Mesothelial cell of epicardium (in vitro differentiated cells): ENCODE results near the gene TNPO2. TPM values are rescaled to one million over a fixed set of nuclear protein-coding genes. Genes with fewer than 3 reads are reported as not detected.
A peak's percentile ranks its signal among the peaks of the same experiment; 100 is the strongest.
"Not testable (repeated sequence)": the region's sequence is repeated elsewhere in the genome, so short reads cannot be mapped to it uniquely, and the experiment has no call there.

Experiments
- DNase-seq, 2 experiments: peaks; one replicate each; pipeline ENCODE4 v3.0.0; 2021; ENCODE audit warnings: low spot score in 2 of 2; ENCODE audit not compliant: unreplicated experiment in 2 of 2
- H3K27ac Mint-ChIP-seq: 2 replicates; pipeline ENCODE4 v1.8.0; 2021; ENCODE audit warnings: mixed read lengths
- H3K27me3 Mint-ChIP-seq: 2 replicates; pipeline ENCODE4 v1.8.0; 2021; ENCODE audit warnings: low read depth, mixed read lengths
- H3K36me3 Mint-ChIP-seq: 2 replicates; pipeline ENCODE4 v1.8.0; 2021; ENCODE audit warnings: mixed read lengths
- H3K4me1 Mint-ChIP-seq: 2 replicates; pipeline ENCODE4 v1.8.0; 2021; ENCODE audit warnings: mixed read lengths
- H3K4me3 Mint-ChIP-seq: 2 replicates; pipeline ENCODE4 v1.8.0; 2021; ENCODE audit warnings: mild to moderate bottlenecking, moderate library complexity, mixed read lengths
- H3K9me3 Mint-ChIP-seq: 2 replicates; pipeline ENCODE4 v1.8.0; 2021; ENCODE audit warnings: mixed read lengths
- CTCF ChIP-seq: fragments of 200-600 bp; sonication (generic); IDR thresholded peaks from one replicate; pipeline ENCODE4 v1.5.0; 2021; ENCODE audit warnings: antibody characterized with exemption; ENCODE audit not compliant: unreplicated experiment
- total RNA-seq: library from RNA; stranded (reverse); gene quantifications from 3 replicates; pipeline ENCODE4 v1.2.1, GENCODE V29; 2021

Gene TNPO2
- total RNA-seq, 1 donor from 2014 or later: 105 TPM

- TF ChIP-seq CTCF: no peak
- no peaks in the 10 kb centered on the region for H3K9me3 Mint-ChIP-seq
- no peaks in the 10 kb centered on the region for H3K27me3 Mint-ChIP-seq
- peaks cover 4% of the 10 kb centered on the region for H3K36me3 Mint-ChIP-seq
- H3K27ac Mint-ChIP-seq: no peak overlapping the region
- DNase-seq: no peak
- H3K4me3 Mint-ChIP-seq: no peak overlapping the region
- peaks cover 5% of the 10 kb centered on the region for H3K4me1 Mint-ChIP-seq
Measured at GRCh38 chr19:12685831-12686230, 37.9 kb downstream of the TNPO2 start.

- peak within 1 kb of the TSS; percentile 99 for H3K27ac Mint-ChIP-seq
- peak within 1 kb of the TSS; percentile 87 for H3K4me3 Mint-ChIP-seq
- peaks cover 6% of the 10 kb centered on the region for H3K4me1 Mint-ChIP-seq
- peak; percentile 79 to 85 for DNase-seq
- TF ChIP-seq CTCF: no peak
- peaks cover 19% of the 10 kb centered on the region for H3K36me3 Mint-ChIP-seq
- H3K9me3 Mint-ChIP-seq: no peaks in the 10 kb centered on the region
- no peaks in the 10 kb centered on the region for H3K27me3 Mint-ChIP-seq
Measured at GRCh38 chr19:12681074-12681987, 42.4 kb downstream of the TNPO2 start, which contains the start of gene DHPS. DHPS (minus strand) TSS chr19:12681880; CDS start chr19:12681766, 114 bp downstream.

GRCh38 chr19:12680034-12680433 lies 43.7 kb downstream of the TNPO2 start:
- H3K4me3 Mint-ChIP-seq: peak overlapping the region; percentile 26
- H3K4me1 Mint-ChIP-seq: peaks cover 6% of the 10 kb centered on the region
- TF ChIP-seq CTCF: no peak
- H3K27me3 Mint-ChIP-seq: no peaks in the 10 kb centered on the region
- no peak for DNase-seq
- H3K36me3 Mint-ChIP-seq: peaks cover 20% of the 10 kb centered on the region
- no peaks in the 10 kb centered on the region for H3K9me3 Mint-ChIP-seq
- H3K27ac Mint-ChIP-seq: peak overlapping the region; percentile 9

- H3K4me1 Mint-ChIP-seq, H3K4me3 Mint-ChIP-seq: not testable (repeated sequence)
Measured at GRCh38 chr19:12678039-12678438, 45.7 kb downstream of the TNPO2 start.

GRCh38 chr19:12676928-12677327 lies 46.8 kb downstream of the TNPO2 start:
- Mint-ChIP-seq H3K27ac (no peak overlapping the region), H3K4me3 (no peak overlapping the region), H3K9me3 (no peaks in the 10 kb centered on the region), H3K27me3 (no peaks in the 10 kb centered on the region), H3K4me1 (peaks cover 7% of the 10 kb centered on the region), H3K36me3 (peaks cover 32% of the 10 kb centered on the region)
- DNase-seq: no peak
- no peak for TF ChIP-seq CTCF

More at GRCh38 chr19:12678039-12678438, 45.7 kb downstream of the TNPO2 start:
- not testable (repeated sequence) for H3K27ac Mint-ChIP-seq, H3K27me3 Mint-ChIP-seq, DNase-seq, H3K9me3 Mint-ChIP-seq
- peaks cover 29% of the 10 kb centered on the region for H3K36me3 Mint-ChIP-seq

- Mint-ChIP-seq H3K4me3 (no peak overlapping the region), H3K27me3 (no peaks in the 10 kb centered on the region), H3K9me3 (no peaks in the 10 kb centered on the region), H3K4me1 (peaks cover 7% of the 10 kb centered on the region), H3K36me3 (peaks cover 33% of the 10 kb centered on the region), H3K27ac (peak overlapping the region; percentile 32)
- TF ChIP-seq CTCF: peak; percentile 94
- DNase-seq: peak; percentile 74 to 92
Measured at GRCh38 chr19:12676384-12676792, 47.3 kb downstream of the TNPO2 start.
